AG04450 (cell line): ENCODE measurements around the gene EBF3. TPM values are rescaled to one million over a fixed set of nuclear protein-coding genes. Genes with fewer than 3 reads are reported as not detected.

ENCODE experiments used
- CTCF ChIA-PET: fragments of 300-600, 350-600 bp; formaldehyde crosslinking; extraction: SDS; loops from one replicate; lab custom pipeline; 2022; ENCODE audit warnings: antibody characterized with exemption, inconsistent platforms; lab: Charles Lee
- POLR2A ChIA-PET: fragments of 350-600 bp; formaldehyde crosslinking; extraction: SDS; loops from one replicate; lab custom pipeline; 2021; ENCODE audit warnings: antibody characterized with exemption, inconsistent platforms; lab: Yijun Ruan, JAX
- DNase-seq: peaks from one replicate; pipeline ENCODE4 v3.0.0-alpha.2; 2011; ENCODE audit warnings: low read depth, low spot score
- H3K27ac ChIP-seq: one replicate; pipeline ENCODE4 v1.5.1; 2012; ENCODE audit warnings: low read depth, low read length, control low read depth
- H3K27me3 ChIP-seq: one replicate; pipeline ENCODE4 v1.6.0; 2012; ENCODE audit warnings: low read length; ENCODE audit not compliant: control insufficient read depth, insufficient read depth
- H3K4me3 ChIP-seq: 2 replicates; pipeline ENCODE4 v1.5.1; 2011; ENCODE audit warnings: mild to moderate bottlenecking, low read depth, low read length, control low read depth
- H3K9me3 ChIP-seq: 2 replicates; pipeline ENCODE4 v1.5.1; 2012; ENCODE audit warnings: low read length; ENCODE audit not compliant: control insufficient read depth, insufficient read depth
- polyA plus RNA-seq: library from polyadenylated mRNA; depleted of rRNA; stranded (reverse); fragments of >200 nt; gene quantifications from 2 replicates; pipeline ENCODE4 v1.2.3, GENCODE V29; 2011
- TF ChIP-seq, protein P1 (sequence below): IDR thresholded peaks from 2 replicates; pipeline ENCODE4 v1.5.1; 2011; ENCODE audit warnings: low read depth, low read length, control low read depth, inconsistent platforms

EBF3 gene
- polyA plus RNA-seq, 1 experiment = 0.01 TPM

DNA sequence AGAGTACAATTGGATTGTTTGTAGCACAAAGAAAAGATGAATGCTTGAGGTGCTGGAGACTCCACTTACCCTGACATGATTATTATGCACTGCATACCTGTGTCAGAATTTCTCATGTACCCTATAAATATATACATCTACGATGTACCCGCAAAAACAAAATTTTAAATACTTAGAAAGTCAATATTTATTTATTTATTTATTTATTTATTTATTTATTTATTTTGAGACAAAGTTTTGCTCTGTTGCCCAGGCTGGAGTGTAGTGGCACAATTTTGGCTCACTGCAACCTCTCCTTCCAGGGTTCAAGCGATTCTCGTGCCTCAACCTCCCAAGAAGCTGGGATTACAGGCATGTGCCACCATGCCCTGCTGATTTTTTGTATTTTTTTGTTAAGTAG lies 35.1 kb upstream of the EBF3 start:
- TF ChIP-seq, protein P1, sequence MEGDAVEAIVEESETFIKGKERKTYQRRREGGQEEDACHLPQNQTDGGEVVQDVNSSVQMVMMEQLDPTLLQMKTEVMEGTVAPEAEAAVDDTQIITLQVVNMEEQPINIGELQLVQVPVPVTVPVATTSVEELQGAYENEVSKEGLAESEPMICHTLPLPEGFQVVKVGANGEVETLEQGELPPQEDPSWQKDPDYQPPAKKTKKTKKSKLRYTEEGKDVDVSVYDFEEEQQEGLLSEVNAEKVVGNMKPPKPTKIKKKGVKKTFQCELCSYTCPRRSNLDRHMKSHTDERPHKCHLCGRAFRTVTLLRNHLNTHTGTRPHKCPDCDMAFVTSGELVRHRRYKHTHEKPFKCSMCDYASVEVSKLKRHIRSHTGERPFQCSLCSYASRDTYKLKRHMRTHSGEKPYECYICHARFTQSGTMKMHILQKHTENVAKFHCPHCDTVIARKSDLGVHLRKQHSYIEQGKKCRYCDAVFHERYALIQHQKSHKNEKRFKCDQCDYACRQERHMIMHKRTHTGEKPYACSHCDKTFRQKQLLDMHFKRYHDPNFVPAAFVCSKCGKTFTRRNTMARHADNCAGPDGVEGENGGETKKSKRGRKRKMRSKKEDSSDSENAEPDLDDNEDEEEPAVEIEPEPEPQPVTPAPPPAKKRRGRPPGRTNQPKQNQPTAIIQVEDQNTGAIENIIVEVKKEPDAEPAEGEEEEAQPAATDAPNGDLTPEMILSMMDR = no peak
- H3K27me3 ChIP-seq = no peaks in the 10 kb centered on the region
- POLR2A ChIA-PET = no interaction called here
- H3K27ac ChIP-seq = no peak overlapping the region
- H3K4me3 ChIP-seq = no peak overlapping the region
- H3K9me3 ChIP-seq = peaks cover 11% of the 10 kb centered on the region; the same call in 1 of the 2 replicates
- no peak for DNase-seq
- CTCF ChIA-PET = no interaction called here

DNA sequence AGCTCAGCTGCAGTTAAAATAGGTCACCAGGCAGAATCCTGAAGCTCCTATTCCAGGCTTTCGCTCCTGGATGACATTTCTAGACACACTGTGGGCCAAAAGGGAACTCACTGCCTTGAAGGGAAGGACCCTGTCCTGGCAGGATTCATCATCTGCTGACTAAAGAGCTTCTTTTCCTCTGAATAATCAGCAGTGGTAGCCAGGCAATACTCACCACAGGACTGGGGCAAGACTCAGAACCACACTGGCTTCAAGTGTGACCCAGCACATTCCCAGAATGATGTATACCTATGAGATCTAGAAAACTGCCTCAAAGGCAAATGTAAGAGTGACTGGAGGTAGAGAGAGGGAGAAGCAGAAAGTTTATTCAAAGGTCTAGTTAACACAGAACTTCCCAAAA lies 29.5 kb upstream of the EBF3 start:
- POLR2A ChIA-PET = no interaction called here
- H3K27me3 ChIP-seq = no peaks in the 10 kb centered on the region
- H3K4me3 ChIP-seq = no peak overlapping the region
- H3K9me3 ChIP-seq = no peaks in the 10 kb centered on the region
- CTCF ChIA-PET = interaction anchor here (0.6 kb wide), 1 partner anchor 13 kb away, joined by 4 read pairs; no protein-coding TSS in a partner anchor
- TF ChIP-seq, protein P1 = no peak
- no peak for DNase-seq
- H3K27ac ChIP-seq = no peak overlapping the region

DNA sequence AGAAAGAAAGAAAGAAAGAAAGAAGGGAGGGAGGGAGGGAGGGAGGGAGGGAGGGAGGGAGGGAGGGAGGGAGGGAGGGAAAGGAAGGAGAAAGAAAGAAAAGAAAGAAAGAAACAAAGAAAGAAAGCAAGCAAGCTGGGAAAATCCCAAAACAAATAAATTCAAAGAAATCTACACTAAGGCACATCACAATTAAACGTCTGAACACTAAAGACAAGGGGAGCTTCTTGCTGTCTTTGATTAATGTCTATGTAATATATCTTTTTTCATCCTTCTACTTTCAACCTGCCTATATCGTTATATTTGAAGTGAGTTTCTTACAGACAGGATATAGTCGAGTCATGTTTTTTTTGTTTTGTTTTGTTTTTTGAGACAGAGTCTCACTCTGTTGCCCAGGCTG lies 28.3 kb upstream of the EBF3 start:
- POLR2A ChIA-PET = no interaction called here
- CTCF ChIA-PET = no interaction called here
- Histone ChIP-seq H3K4me3 (no peak overlapping the region), H3K27ac (no peak overlapping the region), H3K27me3 (no peaks in the 10 kb centered on the region), H3K9me3 (no peaks in the 10 kb centered on the region)
- DNase-seq = no peak
- TF ChIP-seq, protein P1 = no peak

GRCh38 chr10:129982825-129983224 lies 18.8 kb upstream of the EBF3 start:
- Histone ChIP-seq H3K9me3 (0 out of 2 replicates have a peak, but pooled peaks cover 2% of the 10 kb centered on the region), H3K4me3 (no peak overlapping the region), H3K27me3 (no peaks in the 10 kb centered on the region), H3K27ac (no peak overlapping the region)
- TF ChIP-seq, protein P1 = no peak
- no peak for DNase-seq
- ChIA-PET POLR2A (no interaction called here), CTCF (no interaction called here)

DNA sequence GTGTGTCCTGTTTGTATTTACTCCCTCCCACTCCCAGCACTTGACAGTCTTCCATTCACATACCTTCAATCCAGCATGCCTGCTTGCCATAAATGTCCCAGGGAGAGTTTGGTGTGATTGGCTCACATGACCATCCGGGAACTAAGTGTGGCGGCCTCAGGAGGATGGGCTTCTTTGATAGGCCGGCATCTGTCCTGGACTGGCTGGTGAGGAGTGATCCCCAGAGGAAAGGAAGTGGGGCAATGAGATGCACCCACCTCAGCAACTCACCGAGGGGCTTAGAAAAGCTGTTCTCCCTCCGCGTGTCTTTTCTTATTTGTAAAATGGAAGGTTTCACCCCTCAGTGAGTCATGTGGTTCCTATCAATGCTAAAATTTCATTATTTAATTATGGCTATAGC lies 14.9 kb upstream of the EBF3 start:
- Histone ChIP-seq H3K27ac (no peak overlapping the region), H3K4me3 (no peak overlapping the region), H3K27me3 (peaks cover 3% of the 10 kb centered on the region), H3K9me3 (0 out of 2 replicates have a peak, but pooled peaks cover 2% of the 10 kb centered on the region)
- no peak for DNase-seq
- TF ChIP-seq, protein P1 = no peak
- POLR2A ChIA-PET = no interaction called here
- CTCF ChIA-PET = no interaction called here
